ENCODE data around the gene DLGAP4. TPM values are rescaled to one million over a fixed set of nuclear protein-coding genes. Genes with fewer than 3 reads are reported as not detected.

The DLGAP4 gene
- total and polyA plus RNA-seq, 9 of the 15 experiments (the other 6 are each of a cell fraction or from before 2014, with no cell fraction given), result 0.31 to 34.1 (median 4.5) TPM

- FAIRE-seq, result no peak
- Histone ChIP-seq H3K4me3 (no peak overlapping the region), H2AFZ (ENCODE audit: low read depth, low read length) (no peak overlapping the region), H3K9ac (ENCODE audit: insufficient read depth in 1 of 2, low read depth in 2 of 2, low read length in 2 of 2) (no peak overlapping the region), H3K79me2 (ENCODE audit: control insufficient read depth, insufficient read depth, low read length) (no peaks in the 10 kb centered on the region), H3K4me1 (replicated peaks in 1 of 2; ENCODE audit: control insufficient read depth in 2 of 2, insufficient read depth in 2 of 2, low read length in 2 of 2) (peaks cover 0 to 6% of the 10 kb centered on the region in 2 experiments; a peak in 1 of 5 replicates), H3K27ac (ENCODE audit: extremely low read depth, low read depth, low read length) (no peak overlapping the region), H3K27me3 (ENCODE audit: control insufficient read depth in 2 of 2, insufficient read depth in 2 of 2, low read length in 2 of 2) (peaks cover 0 to 38% of the 10 kb centered on the region in 2 experiments; a peak in 4 of 5 replicates), H3K4me2 (ENCODE audit: insufficient read depth, low read length) (no peak overlapping the region), H3K36me3 (ENCODE audit: control insufficient read depth, insufficient read depth, low read length) (no peaks in the 10 kb centered on the region), H3K9me3 (replicated peaks; ENCODE audit: control insufficient read depth, insufficient read depth, low read depth, low read length) (no peaks in the 10 kb centered on the region), H3K9me1 (ENCODE audit: control insufficient read depth, insufficient read depth, low read length) (no peaks in the 10 kb centered on the region), H4K20me1 (replicated peaks; ENCODE audit: control insufficient read depth, insufficient read depth, low read length) (peaks cover 3% of the 10 kb centered on the region; the same call in 1 of the 2 replicates)
- peak in 1 of 4 experiments; percentile 6 for DNase-seq (ENCODE audit: extremely low read depth in 1 of 4, low spot score in 3 of 4)
- in situ Hi-C loops (cut with MboI), result no loop called here
- no TSS peak for BruUV-seq (replicated peaks)
- POLR2A ChIA-PET, result no interaction called here
- ATAC-seq, result no peak
- WGBS (ENCODE audit: insufficient coverage, low coverage, missing lambda C conversion rate), result 3% methylated on average over 11 of the region's 11 CpGs
- intact Hi-C loops (cut with micrococcal nuclease), result no loop called here
- CTCF ChIA-PET (ENCODE audit: low intra/inter-chr PET ratio), result no interaction called here
- no peak for TF ChIP-seq RFX7 (CRISPR knock-in tag; IDR thresholded peaks at IDR 0.05)
- no peak for TF ChIP-seq KLF13 (tag; IDR thresholded peaks at IDR 0.05; ENCODE audit: borderline replicate concordance, low read depth)
- no peak for TF ChIP-seq ZNF696 (CRISPR knock-in tag; conservative IDR thresholded peaks at IDR 0.05)
- no peak for TF ChIP-seq BRF1 (IDR thresholded peaks at IDR 0.05; ENCODE audit: borderline replicate concordance, extremely low read depth, insufficient read length)
- TF ChIP-seq BRCA1 (IDR thresholded peaks at IDR 0.05), result no peak
- no peak for TF ChIP-seq BRCA1 (CRISPR knock-in tag; IDR thresholded peaks at IDR 0.05)
- no peak for TF ChIP-seq MCM2 (IDR thresholded peaks at IDR 0.05; ENCODE audit: low read depth)
- no peak for TF ChIP-seq SMARCE1 (IDR thresholded peaks at IDR 0.05)
- no peak for TF ChIP-seq CTCFL (IDR thresholded peaks at IDR 0.05; ENCODE audit: borderline replicate concordance, insufficient read depth, low read depth, low read length, poor library complexity, severe bottlenecking)
- no peak for TF ChIP-seq RBM34 (IDR thresholded peaks at IDR 0.05; ENCODE audit: borderline replicate concordance, insufficient read depth, low read length)
- no peak for TF ChIP-seq KAT2B (IDR thresholded peaks at IDR 0.05; ENCODE audit: low read depth, low read length)
- no peak for TF ChIP-seq RERE (CRISPR knock-in tag; IDR thresholded peaks at IDR 0.05; ENCODE audit: borderline replicate concordance)
- TF ChIP-seq ZNF717 (CRISPR knock-in tag; IDR thresholded peaks at IDR 0.05), result no peak
- TF ChIP-seq NCOA2 (IDR thresholded peaks at IDR 0.05; ENCODE audit: partially characterized antibody in 2 of 2), result no peak
- TF ChIP-seq RBM14 (IDR thresholded peaks at IDR 0.05; ENCODE audit: borderline replicate concordance, insufficient read depth, low read depth, low read length), result no peak
- no peak for TF ChIP-seq CHCHD3 (CRISPR knock-in tag; IDR thresholded peaks at IDR 0.05)
- TF ChIP-seq NEUROD1 (IDR thresholded peaks at IDR 0.05; ENCODE audit: borderline replicate concordance, low read depth, low read length, partially characterized antibody), result no peak
Measured at GRCh38 chr20:36313926-36314325, 7.8 kb downstream of the DLGAP4 start.

Measured in K562 (cell line).